Mononuclear cell (primary cell): ENCODE data around the gene RAB14. TPM values are rescaled to one million over a fixed set of nuclear protein-coding genes. Genes with fewer than 3 reads are reported as not detected.

Experiments
- H3K27me3 ChIP-seq: 2 replicates; pipeline ENCODE4 v1.6.0; 2011; ENCODE audit warnings: low read length, control low read depth; ENCODE audit not compliant: insufficient read depth
- H3K4me1 ChIP-seq: 2 replicates; pipeline ENCODE4 v1.5.1; 2011; ENCODE audit warnings: mild to moderate bottlenecking, low read length, control low read depth; ENCODE audit not compliant: insufficient read depth
- H3K4me3 ChIP-seq: 2 replicates; pipeline ENCODE4 v1.5.1; 2011; ENCODE audit warnings: mild to moderate bottlenecking, low read length, moderate library complexity
- H3K9me3 ChIP-seq: 2 replicates; pipeline ENCODE4 v1.5.1; 2011; ENCODE audit warnings: low read depth, mild to moderate bottlenecking, control low read depth, low read length
- total RNA-seq: library from RNA; depleted of rRNA; stranded (reverse); fragments of >200 nt; gene quantifications from one replicate; pipeline ENCODE4 v1.2.3, GENCODE V29; 2012

The RAB14 gene
- total RNA-seq, 1 donor = 49.7 TPM

DNA sequence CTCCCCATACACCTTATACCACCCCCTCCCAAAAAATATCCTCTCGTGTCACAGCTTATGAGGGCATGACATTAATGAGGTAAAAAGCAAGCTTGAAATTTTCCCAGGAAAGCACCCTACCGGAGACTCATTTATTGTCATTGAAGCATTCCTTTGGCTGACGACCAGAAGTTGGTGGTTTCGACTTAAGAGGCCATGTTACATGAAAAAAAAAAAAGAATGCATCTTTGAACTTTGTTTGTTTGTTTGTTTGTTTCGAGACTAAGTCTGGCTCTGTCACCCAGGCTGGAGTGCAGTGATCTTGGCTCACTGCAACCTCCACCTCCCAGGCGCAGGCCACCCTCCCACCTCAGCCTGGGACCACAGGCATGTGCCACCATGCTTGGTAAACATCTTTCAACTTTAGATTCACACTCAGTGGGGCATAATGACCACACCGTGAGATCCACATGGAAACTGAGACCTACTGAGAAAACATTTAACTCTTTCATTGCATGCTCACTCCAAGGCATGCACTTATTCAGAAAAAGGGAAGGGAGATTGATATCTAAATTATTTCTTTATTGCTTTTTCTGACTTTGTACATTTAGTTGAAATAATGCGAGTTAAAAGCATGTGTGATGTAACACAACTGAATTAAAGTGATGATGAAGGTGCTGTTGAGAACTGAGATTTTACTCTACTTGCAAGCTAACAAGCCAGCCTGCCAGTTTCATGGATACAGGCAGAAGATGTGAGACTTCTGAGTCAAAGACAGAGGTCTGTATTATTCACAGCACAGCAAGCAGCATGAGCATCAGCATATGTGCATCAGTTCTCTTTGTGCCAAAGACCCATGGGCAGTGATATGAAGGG lies 5.1 kb upstream of the RAB14 start:
- Histone ChIP-seq H3K4me1 (peaks cover 30% of the 10 kb centered on the region), H3K27me3 (no peaks in the 10 kb centered on the region), H3K9me3 (no peaks in the 10 kb centered on the region), H3K4me3 (no peak overlapping the region)

DNA sequence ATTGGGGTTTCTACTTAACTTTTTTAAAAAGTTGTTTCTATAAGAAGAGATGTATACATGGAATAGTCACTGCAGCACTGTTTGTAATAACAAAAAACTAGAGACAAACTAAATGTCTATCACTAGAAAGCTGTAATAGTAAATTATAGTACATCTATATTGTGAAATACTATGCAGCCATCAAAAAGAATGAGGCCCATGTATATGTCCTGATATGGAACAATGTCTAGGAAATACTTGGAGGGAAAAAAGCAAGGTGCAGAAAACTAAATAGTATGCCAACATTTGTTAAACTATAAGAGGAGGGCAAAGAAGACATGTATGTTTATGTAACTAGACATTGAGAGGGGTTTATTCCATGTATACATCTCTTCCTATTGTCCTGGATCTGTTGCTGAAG lies 2.9 kb upstream of the RAB14 start:
- Histone ChIP-seq H3K9me3 (no peaks in the 10 kb centered on the region), H3K4me3 (no peak overlapping the region), H3K27me3 (no peaks in the 10 kb centered on the region), H3K4me1 (peaks cover 44% of the 10 kb centered on the region)

DNA sequence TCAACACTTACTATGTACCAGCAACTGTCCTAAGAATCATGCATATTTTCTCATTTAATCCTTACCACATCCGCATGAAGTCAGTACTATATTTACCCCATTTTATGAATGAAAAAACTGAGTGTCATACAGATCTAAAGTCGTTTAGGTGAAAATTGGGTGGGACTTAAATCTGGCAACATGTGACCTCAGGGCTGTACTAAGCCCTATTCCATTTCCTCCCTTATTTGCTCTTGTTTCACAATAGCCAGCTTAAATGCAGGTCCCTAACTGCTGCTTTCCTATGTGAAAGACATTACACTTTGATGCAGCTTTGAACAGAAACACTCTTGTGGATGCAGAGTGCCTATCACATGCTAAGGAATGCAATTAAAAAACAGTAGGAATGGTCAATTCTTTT lies 2.5 kb upstream of the RAB14 start:
- Histone ChIP-seq H3K4me1 (peaks cover 46% of the 10 kb centered on the region), H3K9me3 (no peaks in the 10 kb centered on the region), H3K27me3 (no peaks in the 10 kb centered on the region), H3K4me3 (no peak overlapping the region)

DNA sequence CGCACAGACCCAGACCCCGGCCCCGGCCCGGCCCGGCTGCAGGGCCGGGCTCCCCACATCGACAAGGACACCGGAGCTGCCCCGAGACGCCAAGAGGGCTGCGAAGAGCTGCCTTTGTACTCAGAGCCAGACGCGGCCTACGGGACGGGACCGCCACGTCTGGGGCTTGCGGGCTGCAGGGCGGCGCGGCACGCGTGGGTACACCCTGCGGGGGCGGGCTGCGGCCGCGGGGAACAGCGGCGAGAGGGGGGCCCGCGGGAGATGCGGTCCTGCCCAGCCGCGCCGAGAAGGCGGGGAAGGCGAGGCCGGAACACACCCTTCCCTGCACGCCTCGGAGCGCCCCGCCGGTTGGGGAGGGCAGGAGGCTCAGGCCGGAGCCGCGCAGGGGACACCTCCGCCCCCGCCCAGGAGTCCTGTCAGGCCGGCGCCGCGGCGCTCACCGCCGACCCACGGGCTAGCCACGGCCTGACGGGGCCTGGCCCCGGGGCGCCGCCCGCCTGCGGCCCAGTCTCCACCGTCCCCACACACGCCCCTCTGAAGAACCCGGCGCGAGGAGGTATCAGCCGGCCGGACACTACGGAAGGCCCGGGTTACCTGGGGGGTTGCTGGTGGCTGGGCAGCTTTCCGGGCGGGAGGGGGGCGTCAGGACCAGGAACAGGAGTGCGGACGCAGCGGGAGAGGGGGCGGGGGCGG lies 478 bp downstream of the RAB14 start:
- no peaks in the 10 kb centered on the region for H3K27me3 ChIP-seq
- H3K4me1 ChIP-seq = peaks cover 30% of the 10 kb centered on the region
- H3K9me3 ChIP-seq = no peaks in the 10 kb centered on the region
- H3K4me3 ChIP-seq = peak overlapping the region; percentile 83

DNA sequence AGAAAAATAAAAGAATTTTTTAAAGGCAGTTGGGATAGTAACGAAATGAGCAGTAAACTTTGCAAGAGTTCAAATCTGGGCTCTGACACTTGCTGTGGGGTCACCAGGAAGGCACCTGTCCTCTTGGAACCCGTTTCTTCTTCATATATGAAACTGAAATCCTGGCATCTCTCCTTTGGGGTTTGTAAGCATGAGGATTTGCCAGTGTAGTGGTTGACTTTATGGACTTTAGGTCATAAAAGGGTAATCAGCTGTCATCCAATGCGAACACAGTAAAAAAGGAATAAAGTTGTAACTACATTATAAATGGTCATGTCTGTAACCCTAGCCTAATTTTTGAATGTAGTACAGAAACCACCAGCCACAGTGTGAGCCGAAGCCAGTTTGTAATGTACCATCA lies 1.3 kb downstream of the RAB14 start:
- Histone ChIP-seq H3K27me3 (no peaks in the 10 kb centered on the region), H3K4me1 (peaks cover 30% of the 10 kb centered on the region), H3K9me3 (no peaks in the 10 kb centered on the region), H3K4me3 (peak overlapping the region; percentile 83)

DNA sequence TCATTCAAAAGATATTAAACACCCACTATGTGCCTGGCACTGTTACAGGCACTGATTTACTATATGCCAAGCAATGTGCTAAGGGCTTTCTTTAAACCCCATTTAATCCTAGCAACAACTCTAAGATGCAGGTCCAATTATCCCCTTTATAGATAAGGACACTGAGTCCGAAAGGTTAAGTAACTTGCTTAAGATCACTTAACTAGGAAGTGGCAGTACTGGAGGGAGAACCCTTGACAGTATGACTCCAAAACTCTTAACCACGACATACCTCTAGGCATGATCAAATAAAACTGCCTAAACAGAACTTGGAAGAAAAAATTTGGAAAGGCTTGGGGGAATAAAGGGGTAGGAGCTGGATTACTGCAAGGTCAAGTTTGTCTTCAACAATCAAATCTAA lies 1.7 kb downstream of the RAB14 start:
- peaks cover 34% of the 10 kb centered on the region for H3K4me1 ChIP-seq
- no peaks in the 10 kb centered on the region for H3K27me3 ChIP-seq
- H3K4me3 ChIP-seq = peak overlapping the region; percentile 83
- no peaks in the 10 kb centered on the region for H3K9me3 ChIP-seq

DNA sequence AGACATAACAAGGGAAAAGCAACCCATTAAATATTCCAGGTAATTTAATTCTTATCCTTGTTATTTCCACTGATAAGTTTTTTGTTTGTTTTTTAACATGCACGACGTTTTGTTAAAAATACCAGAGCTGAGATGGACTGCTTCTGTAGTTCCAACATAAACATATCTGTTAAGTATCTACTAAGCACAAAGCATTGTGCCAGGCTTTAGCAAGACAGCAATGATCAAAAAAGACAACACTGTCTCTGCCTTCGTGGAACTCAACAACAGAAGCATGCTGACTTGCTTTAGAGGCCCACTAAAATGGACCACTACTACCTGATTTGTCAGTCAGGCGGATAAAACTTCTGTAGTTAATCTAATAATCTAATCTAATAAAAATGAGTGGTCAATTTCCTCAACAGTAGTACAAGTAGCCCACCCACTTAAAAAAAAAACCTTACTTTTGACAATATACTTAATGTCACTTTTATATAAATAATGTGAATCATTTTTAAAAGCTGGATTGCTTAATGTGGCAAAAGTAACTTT lies 3.1 kb downstream of the RAB14 start:
- Histone ChIP-seq H3K9me3 (no peaks in the 10 kb centered on the region), H3K4me1 (peaks cover 40% of the 10 kb centered on the region), H3K27me3 (no peaks in the 10 kb centered on the region), H3K4me3 (no peak overlapping the region)

DNA sequence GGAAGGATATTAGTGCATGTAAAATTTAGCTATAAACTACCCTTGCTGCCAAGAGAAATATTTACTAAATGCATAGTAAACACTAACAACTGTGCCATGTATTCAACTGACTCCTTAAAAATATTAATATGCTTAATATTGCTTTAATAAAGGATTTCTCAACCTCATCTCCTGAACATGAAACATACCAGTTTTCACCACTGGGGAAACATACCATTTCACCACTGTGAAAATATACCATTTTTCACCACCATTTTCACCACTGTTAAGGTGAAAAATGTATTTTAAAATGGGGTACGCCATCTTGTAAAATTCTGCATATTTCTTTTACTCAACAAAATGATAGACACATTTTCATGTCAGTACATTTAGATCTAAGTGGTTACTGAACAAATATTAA lies 4.5 kb downstream of the RAB14 start:
- Histone ChIP-seq H3K27me3 (no peaks in the 10 kb centered on the region), H3K4me1 (peaks cover 39% of the 10 kb centered on the region), H3K9me3 (no peaks in the 10 kb centered on the region), H3K4me3 (no peak overlapping the region)

DNA sequence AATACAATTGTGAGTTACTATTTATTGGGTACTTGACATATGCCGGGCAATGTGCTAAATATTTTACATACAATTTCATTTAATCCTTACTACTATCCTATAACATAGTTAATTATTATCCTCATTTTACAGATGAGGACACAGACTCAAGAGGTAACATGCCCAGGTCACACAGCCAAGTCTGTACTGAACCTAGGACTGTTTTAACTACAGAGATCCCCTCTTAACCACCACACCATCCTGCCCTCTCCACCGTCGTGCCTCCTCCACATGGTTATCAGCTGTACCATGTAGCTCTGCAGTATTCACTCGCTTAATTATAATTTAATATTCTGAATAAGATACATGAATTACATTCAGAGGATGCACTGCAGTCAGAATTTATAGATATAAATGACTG lies 5.3 kb downstream of the RAB14 start:
- Histone ChIP-seq H3K27me3 (no peaks in the 10 kb centered on the region), H3K9me3 (no peaks in the 10 kb centered on the region), H3K4me3 (no peak overlapping the region), H3K4me1 (peaks cover 37% of the 10 kb centered on the region)

DNA sequence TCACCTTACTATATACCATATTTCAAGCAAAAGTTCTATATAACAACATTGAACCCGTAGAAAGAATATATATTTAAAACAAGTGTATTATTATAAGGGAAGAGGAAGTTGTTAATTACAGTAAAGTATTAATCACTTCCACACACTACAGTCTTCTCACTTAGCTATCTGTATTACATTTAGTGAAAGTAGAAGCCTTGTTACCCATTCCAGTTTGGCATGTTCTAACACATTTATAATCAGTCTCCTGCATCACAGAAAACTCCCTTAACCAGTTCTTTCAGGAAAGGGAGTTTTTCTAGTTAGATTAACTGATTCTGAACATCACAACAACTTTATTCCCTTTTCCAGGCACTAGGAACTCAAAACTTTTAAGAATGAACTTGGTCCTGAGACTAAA lies 6.9 kb downstream of the RAB14 start:
- no peaks in the 10 kb centered on the region for H3K27me3 ChIP-seq
- H3K4me1 ChIP-seq = peaks cover 25% of the 10 kb centered on the region
- H3K4me3 ChIP-seq = no peak overlapping the region
- H3K9me3 ChIP-seq = no peaks in the 10 kb centered on the region

DNA sequence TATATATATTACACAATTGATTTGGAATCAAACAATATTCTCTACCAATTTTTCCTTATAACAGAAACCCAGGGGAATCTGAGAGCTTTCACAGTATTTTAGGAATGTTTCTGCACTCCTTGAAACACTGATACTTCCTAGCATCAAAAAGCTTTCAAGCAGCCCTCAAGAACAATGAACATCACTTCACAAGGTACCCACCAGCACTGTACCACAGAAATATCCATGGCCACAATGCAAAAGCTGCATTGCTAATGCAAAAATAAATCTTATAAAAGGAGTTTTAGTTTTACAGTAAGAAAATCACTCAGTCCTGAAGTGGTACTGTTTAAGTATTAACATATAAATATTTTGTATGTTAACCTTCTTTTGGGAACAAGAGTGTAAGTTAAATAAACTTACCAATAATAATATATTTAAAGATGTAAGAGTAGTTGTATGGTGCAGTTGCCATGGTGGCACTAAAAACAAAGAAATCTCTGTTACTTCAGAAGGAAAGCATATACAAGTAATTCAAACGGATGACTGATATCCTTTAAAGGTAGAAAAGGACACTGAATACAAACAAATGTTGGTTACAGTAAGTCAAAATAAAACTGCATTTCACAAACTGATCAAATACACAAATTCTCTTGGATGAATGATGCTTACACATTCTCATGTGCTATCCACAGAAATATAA lies 8.6 kb downstream of the RAB14 start:
- H3K27me3 ChIP-seq = no peaks in the 10 kb centered on the region
- H3K4me3 ChIP-seq = no peak overlapping the region
- H3K9me3 ChIP-seq = no peaks in the 10 kb centered on the region
- peaks cover 16% of the 10 kb centered on the region for H3K4me1 ChIP-seq

DNA sequence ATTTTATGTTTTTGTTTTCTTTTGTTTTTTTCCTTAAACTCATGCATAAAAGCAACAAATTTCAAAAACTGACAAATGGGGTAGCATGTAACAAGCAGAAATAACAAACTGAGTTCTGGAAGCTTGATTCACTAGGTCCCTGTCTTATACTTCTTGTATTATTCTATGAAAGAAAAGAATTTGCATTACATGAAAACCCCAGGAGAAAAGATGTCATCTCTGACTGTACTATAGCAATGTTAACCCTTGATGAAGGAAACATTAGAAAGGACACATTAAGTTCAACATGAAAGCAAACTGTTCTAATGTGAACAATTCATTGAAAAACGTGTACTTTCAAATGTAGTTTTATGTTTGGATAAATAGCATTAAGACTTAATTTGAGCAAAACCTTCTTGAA lies 9.2 kb downstream of the RAB14 start:
- H3K4me3 ChIP-seq = no peak overlapping the region
- peaks cover 16% of the 10 kb centered on the region for H3K4me1 ChIP-seq
- H3K9me3 ChIP-seq = no peaks in the 10 kb centered on the region

DNA sequence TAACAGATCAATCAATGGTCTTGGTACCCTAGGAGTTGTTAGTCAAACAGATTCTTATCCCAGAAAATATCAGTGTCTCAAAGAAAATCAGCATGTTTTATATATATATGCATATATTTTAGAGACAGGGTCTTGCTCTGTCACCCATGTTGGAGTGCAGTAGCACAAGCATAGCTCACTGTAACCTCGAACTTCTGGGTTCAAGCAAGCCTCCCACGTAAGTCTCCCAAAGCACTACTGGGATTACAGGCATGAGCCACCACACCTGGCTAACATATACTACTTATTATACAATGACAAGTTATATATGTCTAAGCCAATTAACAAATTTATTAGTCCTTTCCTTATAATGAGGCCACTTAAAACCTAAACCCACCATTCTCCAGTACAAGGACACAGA lies 10.4 kb downstream of the RAB14 start:
- Histone ChIP-seq H3K4me1 (peaks cover 13% of the 10 kb centered on the region), H3K27me3 (no peaks in the 10 kb centered on the region), H3K9me3 (no peaks in the 10 kb centered on the region), H3K4me3 (no peak overlapping the region)

More for the DNA sequence above, 9.2 kb downstream of the RAB14 start:
- H3K27me3 ChIP-seq = no peaks in the 10 kb centered on the region

DNA sequence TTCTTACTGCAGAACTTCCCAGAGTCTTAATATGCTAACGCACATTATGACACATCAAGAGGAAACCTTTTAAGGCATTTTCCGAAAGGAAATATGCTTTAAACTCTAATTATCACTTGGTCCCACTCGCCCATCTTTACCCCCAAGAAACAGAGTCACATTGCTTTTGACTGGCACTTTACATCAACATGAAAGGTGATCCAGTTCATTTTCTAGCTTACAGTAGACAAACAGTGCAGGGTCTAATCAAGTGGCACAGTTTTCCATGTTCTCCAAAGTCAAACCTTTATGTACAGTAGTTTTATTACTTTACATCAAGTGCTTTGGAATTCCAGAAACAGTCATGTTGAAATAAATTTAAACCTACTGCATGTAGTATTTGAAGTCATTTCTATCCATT lies 12.0 kb downstream of the RAB14 start:
- Histone ChIP-seq H3K9me3 (no peaks in the 10 kb centered on the region), H3K4me3 (no peak overlapping the region), H3K27me3 (no peaks in the 10 kb centered on the region), H3K4me1 (peaks cover 22% of the 10 kb centered on the region)

DNA sequence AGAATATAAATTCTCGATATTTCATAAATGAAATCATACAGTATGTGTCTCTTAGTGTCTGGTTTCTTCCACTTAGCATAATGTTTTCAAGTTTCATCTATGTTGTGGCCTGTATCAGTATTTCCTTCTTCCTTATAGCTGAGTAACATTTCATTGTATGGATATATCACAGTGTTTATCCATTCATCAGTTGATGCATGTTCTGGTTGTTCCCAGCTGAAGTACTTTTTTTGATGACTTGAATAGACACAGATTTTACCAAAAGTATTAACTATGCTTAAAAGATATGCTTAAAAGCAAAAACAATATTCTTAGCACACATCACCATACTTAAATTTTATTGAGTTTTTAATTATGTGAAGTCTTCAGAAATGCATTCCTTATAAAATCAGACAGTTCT lies 12.7 kb downstream of the RAB14 start:
- Histone ChIP-seq H3K4me3 (no peak overlapping the region), H3K4me1 (peaks cover 21% of the 10 kb centered on the region), H3K27me3 (no peaks in the 10 kb centered on the region), H3K9me3 (no peaks in the 10 kb centered on the region)
